GM21529 (cell line): Measurements from ENCODE around the gene ATP6V1F.
"Not testable (repeated sequence)": the region's sequence is repeated elsewhere in the genome, so short reads cannot be mapped to it uniquely, and the experiment has no call there.

Experiments used
- ATAC-seq: cut with Tn5 transposase; IDR thresholded peaks from one replicate; pipeline ENCODE4 v1.9.1; 2021; ENCODE audit not compliant: unreplicated experiment

Gene ATP6V1F

GRCh38 chr7:128895320-128895719 lies 32.7 kb downstream of the ATP6V1F start:
- ATAC-seq, result no peak

DNA sequence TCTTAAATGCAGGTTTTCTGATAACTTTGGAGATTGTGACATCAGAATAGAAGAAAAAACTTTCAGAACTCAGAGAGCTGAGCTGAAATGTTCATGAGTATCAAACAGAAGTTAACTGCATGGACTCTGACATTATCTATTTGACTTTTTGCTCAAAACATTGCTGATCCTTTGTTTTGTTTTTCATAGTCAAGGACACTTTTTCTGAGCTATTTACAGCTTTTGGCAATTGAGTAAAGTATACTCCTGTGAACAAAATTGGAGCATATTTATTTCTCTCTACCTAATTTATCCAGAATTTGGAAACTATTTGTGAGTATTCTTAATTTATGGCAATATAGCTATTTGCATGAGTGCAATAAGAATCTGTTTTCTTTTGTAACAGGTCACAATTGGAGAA lies 36.7 kb downstream of the ATP6V1F start:
- ATAC-seq, result no peak

DNA sequence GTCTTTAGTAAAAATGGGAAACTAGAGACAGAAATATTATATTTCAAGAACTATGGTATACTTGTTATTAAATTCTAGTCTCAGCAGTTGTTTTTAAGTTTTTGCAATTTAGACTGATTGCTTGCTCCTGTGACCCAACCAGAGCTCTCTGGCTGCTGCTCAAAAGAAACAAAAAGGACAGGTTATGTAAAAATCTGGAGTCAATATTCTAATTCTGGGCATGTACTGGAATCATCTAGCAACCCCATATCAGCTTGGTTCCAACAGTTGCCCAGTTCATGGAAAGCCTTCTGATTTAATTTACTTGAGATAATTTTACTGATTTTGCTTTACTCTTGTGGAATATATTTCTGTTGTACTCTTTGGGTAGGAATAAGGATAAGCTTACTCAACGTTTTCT lies 37.6 kb downstream of the ATP6V1F start:
- ATAC-seq, result no peak

DNA sequence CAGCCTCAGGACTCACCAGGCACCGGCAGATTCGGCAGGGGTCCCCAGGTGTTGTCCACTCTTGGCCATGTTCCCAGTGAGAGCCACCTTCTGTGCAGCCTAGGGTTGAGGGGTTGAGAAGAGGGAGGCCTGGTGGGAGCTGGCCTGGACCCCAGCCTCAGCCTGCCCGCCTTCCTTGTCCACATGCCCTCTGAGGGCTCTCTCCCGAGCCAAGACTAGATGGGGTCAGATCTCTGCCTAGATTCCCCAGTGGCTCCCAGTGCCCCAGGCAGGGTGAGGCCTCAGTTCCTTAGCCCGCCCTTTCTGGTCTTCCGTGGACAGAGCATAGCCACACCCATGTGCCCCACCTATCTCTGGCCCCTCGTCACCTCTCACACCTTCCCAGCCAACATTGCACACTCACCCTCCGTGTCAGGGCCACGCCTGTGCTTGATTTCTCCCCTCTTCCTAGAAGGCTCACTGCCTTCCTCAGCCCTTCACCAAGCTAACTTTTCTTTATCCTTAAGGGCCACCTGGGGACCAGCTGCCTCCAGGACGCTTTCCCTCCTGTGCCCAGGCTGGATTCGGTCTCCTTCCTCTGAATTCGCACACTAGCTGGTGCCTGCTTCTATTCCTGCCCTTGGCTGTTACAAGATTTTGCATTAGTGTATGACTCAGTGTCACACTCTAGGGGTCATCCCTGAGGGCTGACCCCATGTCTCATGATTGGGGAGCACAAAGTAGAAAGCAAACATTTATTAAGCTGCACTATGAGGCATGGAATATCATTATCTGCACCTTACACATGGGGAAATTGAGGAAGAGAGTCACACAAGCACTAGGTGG lies 40.3 kb downstream of the ATP6V1F start:
- no peak for ATAC-seq

DNA sequence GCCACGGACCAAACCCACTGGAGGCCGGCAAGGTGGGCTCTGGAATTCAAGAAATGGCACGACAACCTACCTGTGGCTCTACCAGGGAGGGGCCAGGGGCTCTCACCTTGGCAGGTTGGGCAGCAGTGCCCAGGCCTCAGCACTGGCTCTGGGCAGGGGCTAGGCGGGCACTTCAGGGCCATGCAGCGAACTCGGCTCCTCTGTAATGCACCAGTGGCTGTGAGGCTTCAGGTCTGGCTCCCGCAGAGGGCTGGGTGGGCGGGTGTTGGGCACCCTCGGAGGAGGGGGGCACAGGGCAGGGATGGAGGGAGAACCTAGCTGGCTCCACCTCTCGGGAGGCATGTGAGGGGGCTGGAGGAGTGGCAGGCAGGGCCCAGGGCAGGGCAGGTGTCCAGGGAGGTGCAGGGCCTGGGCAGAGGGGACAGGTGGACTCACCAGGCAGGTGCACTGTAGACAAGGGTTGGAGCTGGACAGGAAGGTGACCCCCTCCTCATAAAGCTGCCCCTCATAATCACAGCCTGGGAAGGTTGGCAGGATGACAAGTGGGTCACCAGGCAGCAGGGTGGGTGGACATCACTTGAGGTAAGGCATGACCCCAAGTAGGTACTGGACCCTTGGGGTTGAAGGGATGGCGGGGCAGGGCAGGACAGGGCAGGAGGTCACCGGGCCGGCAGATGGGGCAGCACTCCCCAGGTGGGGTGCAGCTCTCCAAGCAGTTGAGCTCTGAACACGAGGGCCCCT lies 41.1 kb downstream of the ATP6V1F start:
- ATAC-seq, result no peak

DNA sequence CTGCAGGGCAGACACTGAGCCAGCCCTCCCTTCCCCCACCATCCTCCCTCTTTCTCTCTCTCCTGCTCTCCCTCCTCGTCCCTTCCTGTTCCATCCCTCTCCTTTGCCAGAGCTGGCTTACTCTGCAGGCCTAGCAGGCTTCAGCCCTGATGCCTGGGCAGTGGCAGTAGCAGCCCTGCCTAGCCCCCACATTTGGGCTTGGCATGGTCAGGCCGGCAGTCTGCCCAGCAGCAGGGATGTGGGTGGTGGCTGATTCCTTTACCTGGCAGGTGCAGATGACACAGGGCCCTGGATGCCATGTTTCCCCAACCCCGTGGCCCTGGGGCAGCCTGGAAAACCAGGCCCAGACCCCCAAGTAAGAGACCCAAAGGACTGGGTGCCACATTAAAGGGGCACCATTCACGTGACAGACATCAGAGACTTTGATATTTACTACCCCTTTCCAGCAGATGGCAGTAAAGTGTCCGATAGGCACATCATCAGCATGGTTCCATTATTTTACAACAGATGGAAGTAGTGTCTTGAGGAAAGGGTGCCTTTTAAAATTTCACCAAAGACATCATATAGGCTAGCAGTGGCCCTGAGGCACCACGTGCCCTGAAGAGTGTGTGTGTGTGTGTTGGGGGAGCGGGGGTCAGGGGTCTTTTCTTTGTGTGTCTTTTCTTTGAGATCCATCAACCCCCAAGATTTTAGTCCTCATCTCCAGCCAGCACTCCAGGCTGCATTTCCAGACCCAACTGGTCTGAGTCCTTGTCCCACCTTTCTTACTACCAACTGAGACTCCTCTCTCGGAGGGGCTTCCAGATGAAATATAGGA lies 41.9 kb downstream of the ATP6V1F start:
- ATAC-seq, result no peak

GRCh38 chr7:128906001-128906765 lies 43.5 kb downstream of the ATP6V1F start:
- no peak for ATAC-seq

DNA sequence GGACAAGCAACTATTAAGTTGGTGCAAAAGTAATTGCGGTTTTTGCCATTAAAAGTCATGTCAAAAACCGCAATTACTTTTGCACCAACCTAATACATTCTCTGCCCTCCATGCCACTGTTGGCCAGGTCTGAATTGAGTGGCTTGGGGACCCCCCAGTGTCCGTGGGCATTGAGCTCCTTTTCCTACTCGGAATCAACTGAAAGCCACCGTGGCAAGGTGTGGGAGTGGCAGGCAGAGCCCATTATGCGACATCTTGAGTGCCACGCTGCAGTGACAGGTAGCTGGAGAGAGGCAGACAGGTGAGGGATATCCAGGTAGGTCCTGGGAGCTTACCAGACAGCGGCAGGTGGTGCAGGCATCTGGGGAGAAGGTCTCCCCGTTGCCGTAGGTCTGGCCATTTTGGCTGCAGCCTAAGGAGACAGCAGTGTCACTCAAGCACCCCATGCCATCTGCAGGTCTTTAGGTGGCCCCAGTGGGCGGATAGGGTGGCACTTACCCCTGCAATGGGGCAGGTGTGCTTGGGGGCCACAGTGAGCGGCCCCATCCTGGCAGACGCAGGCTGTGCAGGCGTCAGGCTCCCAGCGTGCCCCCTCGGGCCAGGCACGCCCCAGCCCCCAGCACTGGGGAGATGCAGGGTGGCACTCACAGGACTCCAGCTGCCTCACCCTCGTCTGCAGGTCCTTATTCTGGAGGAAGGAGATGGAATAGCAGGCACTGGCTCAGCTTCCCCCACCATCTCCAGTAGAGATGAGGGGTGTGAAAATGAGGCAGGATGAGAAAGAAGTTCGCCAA lies 44.3 kb downstream of the ATP6V1F start:
- no peak for ATAC-seq

DNA sequence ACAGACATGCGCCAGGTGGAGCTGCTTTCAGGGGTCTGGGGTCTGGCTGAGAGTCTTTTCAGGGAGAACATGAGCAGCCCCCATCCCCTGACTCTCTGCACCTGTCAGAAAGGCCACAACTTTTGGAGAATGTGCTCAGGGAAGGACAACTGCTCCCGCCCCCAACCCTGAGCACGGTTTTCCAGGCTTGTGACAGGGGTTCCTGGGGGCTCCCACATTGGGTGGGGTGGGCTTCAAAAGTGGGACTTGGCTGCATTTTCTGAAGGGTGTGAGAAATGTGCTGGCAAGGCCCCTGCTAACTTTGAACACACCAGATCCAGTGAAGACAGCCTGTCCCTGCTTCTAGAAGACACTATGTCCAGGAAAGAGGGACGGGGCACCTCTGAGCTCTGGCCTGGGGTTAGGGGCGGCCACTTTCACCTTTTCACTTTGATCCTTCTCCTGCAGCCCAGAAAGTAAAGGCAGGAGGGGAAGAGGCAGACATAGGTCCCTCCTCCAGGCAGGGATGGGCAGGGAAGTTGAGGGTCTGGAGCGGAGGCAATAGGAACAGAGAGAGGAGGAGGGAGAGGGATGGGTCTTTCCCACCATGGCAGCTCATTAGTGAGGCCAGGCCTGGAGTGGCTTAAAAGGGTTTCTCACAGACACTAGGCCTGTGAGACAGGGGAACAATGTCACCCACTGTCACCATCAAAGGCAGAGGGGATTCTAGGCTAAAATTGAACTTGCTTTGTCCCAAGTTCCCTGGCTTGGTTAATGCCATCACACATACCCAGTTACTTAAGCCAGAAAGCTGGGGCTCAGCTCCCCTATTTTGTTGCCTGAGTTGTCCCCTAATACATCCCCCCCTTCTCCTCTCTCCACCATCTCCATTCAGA lies 46.3 kb downstream of the ATP6V1F start:
- ATAC-seq, result no peak

- no peak for ATAC-seq
Observed at GRCh38 chr7:128909625-128910568, 47.2 kb downstream of the ATP6V1F start.

DNA sequence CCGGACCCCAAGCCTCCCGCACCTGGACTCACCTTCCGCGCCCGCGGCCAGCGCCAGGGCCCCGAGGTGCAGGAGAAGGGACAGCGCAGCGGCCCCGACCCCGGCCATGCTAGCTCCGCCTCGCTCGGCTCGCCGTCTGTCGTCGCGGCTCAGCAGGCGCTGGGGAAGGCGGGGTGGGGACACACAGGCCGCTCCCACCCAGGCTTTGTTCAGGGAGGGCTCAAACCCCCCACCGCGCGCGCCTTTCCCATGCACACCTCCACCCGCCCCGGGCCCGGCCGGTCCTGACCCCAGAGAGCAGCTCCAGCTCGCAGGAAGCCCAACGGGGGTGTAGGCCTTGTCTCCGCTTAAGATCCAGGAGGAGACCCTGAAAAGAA lies 47.9 kb downstream of the ATP6V1F start, which contains the start of gene KCP:
TSS of gene KCP (minus strand) at position 141 of the 377 bp plus-strand sequence. CDS start at position 108, 33 bp downstream.
- ATAC-seq, result no peak

GRCh38 chr7:128911423-128912031 lies 48.9 kb downstream of the ATP6V1F start:
- no peak for ATAC-seq

DNA sequence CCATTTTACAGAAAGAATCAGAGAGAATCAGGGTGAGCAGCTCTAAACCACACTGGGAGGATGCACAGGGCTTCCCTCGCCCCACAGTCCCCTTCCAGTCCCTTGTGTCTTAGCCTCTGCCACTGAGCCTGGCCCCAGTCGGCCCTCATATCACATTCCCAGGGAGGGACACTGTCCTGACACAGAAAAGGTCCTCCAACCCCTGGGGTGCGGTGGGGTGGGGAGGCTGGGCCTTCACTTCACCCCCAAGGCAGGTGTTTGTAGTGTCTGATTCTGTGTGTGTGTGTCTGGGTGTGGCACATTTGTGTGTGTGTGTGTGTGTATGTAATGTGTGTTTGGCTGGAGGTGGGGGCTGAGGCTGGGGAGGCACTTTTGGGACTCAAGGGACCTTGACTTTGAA lies 49.6 kb downstream of the ATP6V1F start:
- ATAC-seq, result no peak

DNA sequence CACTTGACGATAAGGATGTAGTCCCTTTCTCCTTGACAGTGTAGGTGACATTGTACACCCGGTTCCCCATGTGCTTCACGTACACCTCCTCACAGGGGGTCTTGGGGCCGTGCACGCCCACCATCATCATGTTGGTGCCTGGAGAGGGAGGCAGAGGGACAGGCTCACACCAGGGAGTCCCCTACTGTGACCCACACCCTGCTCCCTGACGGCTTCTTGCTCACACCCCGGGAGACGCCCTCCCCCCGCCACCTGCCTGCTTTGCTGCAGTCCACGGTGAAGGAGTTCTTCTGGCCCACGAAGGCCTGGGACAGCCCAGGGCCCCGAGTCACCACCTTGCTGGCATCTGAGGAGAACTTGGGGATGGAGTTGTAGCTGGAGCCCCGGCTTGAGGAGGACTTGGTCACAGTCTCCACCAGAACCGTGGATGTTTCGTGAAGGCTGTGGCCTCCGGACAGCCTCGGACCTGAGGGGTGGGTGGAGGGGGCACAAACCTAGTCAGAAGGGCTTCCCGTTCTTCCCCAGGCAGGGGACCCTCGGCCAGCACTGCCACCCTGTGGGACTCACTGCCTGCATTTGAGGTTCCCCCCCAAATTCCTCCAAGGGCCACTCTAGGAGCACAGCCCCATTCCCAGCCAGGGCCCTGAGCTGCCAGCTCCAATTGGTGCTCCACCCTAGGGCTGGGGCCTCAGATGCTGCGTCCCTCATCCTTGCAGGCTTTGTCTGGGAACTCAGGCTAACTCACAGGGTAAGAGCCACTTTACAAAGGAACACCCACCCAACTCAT lies 50.2 kb downstream of the ATP6V1F start:
- ATAC-seq, result not testable (repeated sequence)

DNA sequence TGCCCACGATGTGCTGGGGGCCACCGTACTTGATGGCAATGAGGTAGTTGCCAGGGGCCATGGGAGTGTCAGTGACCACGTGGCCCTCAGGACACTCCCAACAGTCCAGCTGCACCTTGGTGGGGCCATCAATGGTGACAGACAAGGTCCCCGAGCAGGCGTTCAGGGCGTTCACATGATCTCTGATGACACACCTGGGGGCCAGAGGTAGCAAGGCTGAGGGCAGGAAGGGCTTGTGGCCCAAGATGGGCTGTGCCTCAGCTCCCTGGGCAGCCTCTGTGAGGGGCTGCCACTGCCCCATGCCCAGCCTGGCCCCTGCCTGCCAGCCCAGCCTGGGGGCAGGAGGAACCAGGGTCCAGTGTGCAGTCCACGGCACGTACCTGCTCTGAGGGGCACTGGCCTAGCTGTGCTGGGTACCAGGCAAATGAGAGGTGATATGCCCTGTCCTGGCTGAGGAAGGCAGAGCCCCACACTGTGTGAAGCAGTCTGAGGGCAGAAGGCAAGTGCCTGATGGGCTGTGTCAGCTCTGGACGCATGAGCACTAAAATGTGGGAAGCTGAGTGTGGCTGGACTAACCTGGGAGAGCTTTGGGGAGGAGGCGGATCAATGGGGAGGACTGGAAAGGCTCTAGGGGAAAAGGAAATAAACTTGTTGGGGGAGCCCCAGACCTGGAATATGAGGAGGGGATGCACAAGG lies 51.4 kb downstream of the ATP6V1F start:
- ATAC-seq, result no peak

DNA sequence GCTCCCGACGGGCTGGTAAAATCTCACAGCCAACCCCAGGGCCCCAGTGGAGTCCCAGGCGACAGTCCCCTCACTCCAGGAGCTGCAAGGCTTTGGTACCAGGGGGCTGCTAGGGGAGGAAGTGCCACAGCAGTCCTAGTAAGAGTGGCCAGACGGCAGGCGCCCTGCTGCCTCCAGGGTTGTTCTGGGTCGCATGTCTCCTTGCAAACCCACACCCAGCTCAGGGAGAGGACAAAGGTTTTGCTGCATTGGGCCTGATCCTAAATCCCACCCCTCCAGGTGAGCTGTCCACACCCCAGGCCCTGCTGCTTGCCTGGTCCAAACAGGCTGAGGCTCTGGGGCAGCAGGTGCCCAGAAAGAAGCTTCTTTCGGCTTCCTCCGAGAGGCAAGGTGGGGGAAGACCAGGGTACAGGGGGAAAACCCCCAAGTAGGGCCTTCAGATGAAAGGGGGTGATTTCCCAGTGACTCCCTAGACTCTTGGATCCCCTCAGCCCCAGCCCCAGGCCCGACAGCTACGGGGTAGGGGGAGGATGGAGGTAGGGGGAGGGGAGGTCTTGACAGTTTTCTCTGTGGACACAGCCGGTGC lies 52.0 kb downstream of the ATP6V1F start:
- peak; percentile 64 for ATAC-seq
